Bronchial epithelial cell (primary cell): ENCODE measurements around the gene SENP8. TPM values are rescaled to one million over a fixed set of nuclear protein-coding genes. Genes with fewer than 3 reads are reported as not detected.
A peak's percentile ranks its signal among the peaks of the same experiment; 100 is the strongest.

Experiments
- DNase-seq: peaks from one replicate; pipeline ENCODE4 v3.0.0-alpha.2; 2010; ENCODE audit warnings: low read depth
- FAIRE-seq: peaks from 2 replicates; lab custom pipeline; 2011; peaks lifted over from hg19 to GRCh38; lab: Jason Lieb, UNC
- H3K27me3 ChIP-seq: 2 replicates; pipeline ENCODE4 v1.5.1; 2011; ENCODE audit warnings: low read length; ENCODE audit not compliant: control insufficient read depth, insufficient read depth
- H3K36me3 ChIP-seq: 2 replicates; pipeline ENCODE4 v1.5.1; 2011; ENCODE audit warnings: low read length; ENCODE audit not compliant: control insufficient read depth, insufficient read depth
- H3K4me3 ChIP-seq: 2 replicates; pipeline ENCODE4 v1.5.1; 2011; ENCODE audit warnings: mild to moderate bottlenecking, low read depth, low read length, control low read depth
- total RNA-seq: library from RNA; depleted of rRNA; stranded (reverse); fragments of >200 nt; gene quantifications from 2 replicates; pipeline ENCODE4 v1.2.1, GENCODE V29; 2014
- TF ChIP-seq, protein P1 (sequence below): IDR thresholded peaks from 2 replicates; pipeline ENCODE4 v1.5.1; 2011; ENCODE audit warnings: mild to moderate bottlenecking, moderate library complexity, low read length, control low read depth, inconsistent platforms; ENCODE audit not compliant: insufficient read depth, severe bottlenecking

SENP8 gene
- total RNA-seq, 1 donor from 2014 or later = 1.1 TPM

DNA sequence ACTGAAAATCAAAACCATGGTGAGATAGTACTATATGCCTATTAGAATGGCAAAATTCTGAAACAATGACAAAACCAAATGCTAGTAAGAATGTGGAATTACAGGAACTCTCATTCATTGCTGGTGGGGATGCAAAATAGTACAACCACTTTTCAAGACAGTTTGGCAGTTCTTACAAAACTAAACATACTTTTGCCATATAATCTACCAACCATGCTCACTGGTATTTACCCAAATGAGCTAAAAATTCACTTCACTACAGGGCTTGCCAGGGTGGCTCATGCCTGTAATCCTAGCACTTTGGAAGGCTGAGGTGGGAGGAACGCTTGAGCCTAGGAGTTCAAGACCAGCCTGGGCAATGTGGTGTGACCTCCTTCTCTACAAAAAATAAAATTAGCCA, 40.3 kb upstream of the SENP8 start:
- Histone ChIP-seq H3K4me3 (no peak overlapping the region), H3K36me3 (no peaks in the 10 kb centered on the region), H3K27me3 (no peaks in the 10 kb centered on the region)
- TF ChIP-seq, protein P1, sequence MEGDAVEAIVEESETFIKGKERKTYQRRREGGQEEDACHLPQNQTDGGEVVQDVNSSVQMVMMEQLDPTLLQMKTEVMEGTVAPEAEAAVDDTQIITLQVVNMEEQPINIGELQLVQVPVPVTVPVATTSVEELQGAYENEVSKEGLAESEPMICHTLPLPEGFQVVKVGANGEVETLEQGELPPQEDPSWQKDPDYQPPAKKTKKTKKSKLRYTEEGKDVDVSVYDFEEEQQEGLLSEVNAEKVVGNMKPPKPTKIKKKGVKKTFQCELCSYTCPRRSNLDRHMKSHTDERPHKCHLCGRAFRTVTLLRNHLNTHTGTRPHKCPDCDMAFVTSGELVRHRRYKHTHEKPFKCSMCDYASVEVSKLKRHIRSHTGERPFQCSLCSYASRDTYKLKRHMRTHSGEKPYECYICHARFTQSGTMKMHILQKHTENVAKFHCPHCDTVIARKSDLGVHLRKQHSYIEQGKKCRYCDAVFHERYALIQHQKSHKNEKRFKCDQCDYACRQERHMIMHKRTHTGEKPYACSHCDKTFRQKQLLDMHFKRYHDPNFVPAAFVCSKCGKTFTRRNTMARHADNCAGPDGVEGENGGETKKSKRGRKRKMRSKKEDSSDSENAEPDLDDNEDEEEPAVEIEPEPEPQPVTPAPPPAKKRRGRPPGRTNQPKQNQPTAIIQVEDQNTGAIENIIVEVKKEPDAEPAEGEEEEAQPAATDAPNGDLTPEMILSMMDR = no peak
- FAIRE-seq (no peak), DNase-seq (no peak)

- Histone ChIP-seq H3K36me3 (no peaks in the 10 kb centered on the region), H3K27me3 (no peaks in the 10 kb centered on the region), H3K4me3 (no peak overlapping the region)
- TF ChIP-seq, protein P1 = no peak
- no peak for DNase-seq
- FAIRE-seq = no peak
These were observed 39.3 kb upstream of the SENP8 start for GRCh38 chr15:72078887-72079286.

GRCh38 chr15:72082176-72082575, 36.0 kb upstream of the SENP8 start:
- Histone ChIP-seq H3K4me3 (no peak overlapping the region), H3K36me3 (no peaks in the 10 kb centered on the region), H3K27me3 (no peaks in the 10 kb centered on the region)
- FAIRE-seq = no peak
- DNase-seq = no peak
- TF ChIP-seq, protein P1 = no peak

- H3K4me3 ChIP-seq = no peak overlapping the region
These were observed 32.0 kb upstream of the SENP8 start for GRCh38 chr15:72086010-72086697.

DNA sequence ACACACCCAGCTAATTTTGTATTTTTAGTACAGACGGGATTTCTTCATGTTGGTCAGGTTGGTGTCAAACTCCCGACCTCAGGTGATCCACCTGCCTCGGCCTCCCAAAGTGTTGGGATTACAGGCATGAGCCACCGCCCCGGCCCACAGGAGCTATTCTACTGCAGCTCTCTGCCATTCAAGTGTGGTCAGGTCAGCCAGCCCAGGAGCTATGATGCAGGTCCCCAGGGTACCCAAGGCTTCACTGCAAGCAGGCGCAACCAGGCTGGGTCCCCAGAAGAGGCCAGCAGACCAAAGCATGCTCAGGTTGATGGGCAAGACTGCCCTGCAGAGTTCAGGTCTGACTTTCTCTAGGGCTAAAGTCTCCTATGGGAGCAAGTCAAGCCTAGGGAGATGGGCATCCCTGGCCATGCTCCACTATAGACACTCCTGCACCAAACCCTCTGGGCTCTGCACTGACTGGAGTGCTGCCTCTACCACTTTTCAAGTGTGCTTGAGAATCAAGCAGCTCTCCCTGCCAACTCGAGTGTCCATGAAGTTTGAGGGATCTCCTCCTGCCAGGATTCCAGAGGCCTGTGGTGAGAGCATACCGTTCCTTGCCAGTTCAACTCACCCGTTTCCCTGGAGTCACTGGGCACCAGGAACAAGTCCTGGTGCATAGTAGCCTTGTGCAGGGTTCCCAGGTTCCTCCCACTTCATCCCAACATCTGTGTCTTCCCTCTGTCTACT, 31.1 kb upstream of the SENP8 start:
- no peak for DNase-seq
- no peak for FAIRE-seq
- H3K27me3 ChIP-seq = no peaks in the 10 kb centered on the region
- TF ChIP-seq, protein P1 = no peak
- H3K4me3 ChIP-seq = no peak overlapping the region
- H3K36me3 ChIP-seq = no peaks in the 10 kb centered on the region

More at GRCh38 chr15:72086010-72086697, 32.0 kb upstream of the SENP8 start:
- H3K27me3 ChIP-seq = no peaks in the 10 kb centered on the region
- TF ChIP-seq, protein P1 = no peak
- DNase-seq (no peak), FAIRE-seq (peak; percentile 73)
- no peaks in the 10 kb centered on the region for H3K36me3 ChIP-seq
